ENCODE data around the gene COPS2. TPM values are rescaled to one million over a fixed set of nuclear protein-coding genes. Genes with fewer than 3 reads are reported as not detected.

COPS2 gene
- total RNA-seq, 1 experiment from 2014 or later, result 68.6 TPM

GRCh38 chr15:49101536-49101935 is 53.9 kb downstream of the COPS2 start:
- H3K4me3 Mint-ChIP-seq, result no peak overlapping the region
- H3K9me3 Mint-ChIP-seq, result no peaks in the 10 kb centered on the region
- no peaks in the 10 kb centered on the region for H3K27me3 Mint-ChIP-seq (ENCODE audit: low read depth)
- TF ChIP-seq ZNF121 (CRISPR knock-in tag; IDR thresholded peaks at IDR 0.05), result no peak
- no peak for TF ChIP-seq ZNF416 (CRISPR knock-in tag; IDR thresholded peaks at IDR 0.05)
- TF ChIP-seq TP53 (CRISPR knock-in tag; IDR thresholded peaks at IDR 0.05), result no peak
- no peak for TF ChIP-seq NFE2L1 (CRISPR knock-in tag; IDR thresholded peaks at IDR 0.05)
- no peak for TF ChIP-seq IRF2 (CRISPR knock-in tag; IDR thresholded peaks at IDR 0.05; ENCODE audit: borderline replicate concordance, low read depth)
- TF ChIP-seq, protein P1, sequence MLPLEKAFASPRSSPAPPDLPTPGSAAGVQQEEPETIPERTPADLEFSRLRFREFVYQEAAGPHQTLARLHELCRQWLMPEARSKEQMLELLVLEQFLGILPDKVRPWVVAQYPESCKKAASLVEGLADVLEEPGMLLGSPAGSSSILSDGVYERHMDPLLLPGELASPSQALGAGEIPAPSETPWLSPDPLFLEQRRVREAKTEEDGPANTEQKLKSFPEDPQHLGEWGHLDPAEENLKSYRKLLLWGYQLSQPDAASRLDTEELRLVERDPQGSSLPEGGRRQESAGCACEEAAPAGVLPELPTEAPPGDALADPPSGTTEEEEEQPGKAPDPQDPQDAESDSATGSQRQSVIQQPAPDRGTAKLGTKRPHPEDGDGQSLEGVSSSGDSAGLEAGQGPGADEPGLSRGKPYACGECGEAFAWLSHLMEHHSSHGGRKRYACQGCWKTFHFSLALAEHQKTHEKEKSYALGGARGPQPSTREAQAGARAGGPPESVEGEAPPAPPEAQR (CRISPR knock-in tag; IDR thresholded peaks at IDR 0.05), result no peak
- no peak for TF ChIP-seq GTF2I (CRISPR knock-in tag; conservative IDR thresholded peaks at IDR 0.05)
- TF ChIP-seq ZNF232 (CRISPR knock-in tag; IDR thresholded peaks at IDR 0.05), result no peak
- TF ChIP-seq, protein P2, sequence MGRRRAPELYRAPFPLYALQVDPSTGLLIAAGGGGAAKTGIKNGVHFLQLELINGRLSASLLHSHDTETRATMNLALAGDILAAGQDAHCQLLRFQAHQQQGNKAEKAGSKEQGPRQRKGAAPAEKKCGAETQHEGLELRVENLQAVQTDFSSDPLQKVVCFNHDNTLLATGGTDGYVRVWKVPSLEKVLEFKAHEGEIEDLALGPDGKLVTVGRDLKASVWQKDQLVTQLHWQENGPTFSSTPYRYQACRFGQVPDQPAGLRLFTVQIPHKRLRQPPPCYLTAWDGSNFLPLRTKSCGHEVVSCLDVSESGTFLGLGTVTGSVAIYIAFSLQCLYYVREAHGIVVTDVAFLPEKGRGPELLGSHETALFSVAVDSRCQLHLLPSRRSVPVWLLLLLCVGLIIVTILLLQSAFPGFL (CRISPR knock-in tag; IDR thresholded peaks at IDR 0.05; ENCODE audit: borderline replicate concordance), result no peak
- no peak for TF ChIP-seq AFF4 (CRISPR knock-in tag; IDR thresholded peaks at IDR 0.05; ENCODE audit: borderline replicate concordance)
- H3K27ac Mint-ChIP-seq, result no peak overlapping the region
- ChIA-PET POLR2A (no interaction called here), CTCF (no interaction called here)
- ATAC-seq, result no peak
- H3K4me1 Mint-ChIP-seq, result no peaks in the 10 kb centered on the region
- no peak for DNase-seq (ENCODE audit: low spot score)
- no peaks in the 10 kb centered on the region for H3K36me3 Mint-ChIP-seq

DNA sequence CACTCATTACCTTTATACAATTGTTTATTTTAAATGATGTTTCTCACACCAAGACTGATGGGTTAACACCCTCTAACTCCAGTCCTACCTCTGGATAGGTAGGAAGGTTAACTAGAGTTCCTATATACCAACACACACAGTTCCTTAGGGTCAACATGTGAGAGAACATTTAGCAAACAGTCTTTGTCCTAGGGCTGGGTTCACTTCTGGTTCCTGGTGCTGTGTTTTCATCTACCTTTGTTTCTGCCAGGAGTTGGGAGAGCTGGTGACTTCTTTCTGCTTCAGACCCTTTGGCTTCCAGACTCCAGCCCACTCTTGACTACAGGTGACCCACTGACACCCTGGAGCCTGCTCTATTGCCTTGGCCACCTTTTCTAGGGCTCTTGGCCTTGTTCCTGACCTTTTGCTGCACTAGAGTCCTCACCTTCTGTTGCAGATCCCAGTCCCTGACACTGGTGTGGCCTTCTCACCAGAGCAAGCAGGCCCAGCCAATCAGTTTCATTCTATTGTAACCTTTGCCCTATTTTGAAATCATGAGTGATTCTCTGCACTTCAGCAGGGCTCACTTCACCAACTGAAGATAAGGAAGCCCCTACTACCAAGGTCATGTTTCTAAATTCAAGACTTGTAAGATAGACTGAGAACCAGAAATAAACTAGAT is 59.2 kb downstream of the COPS2 start:
- Mint-ChIP-seq H3K4me3 (no peak overlapping the region), H3K4me1 (no peaks in the 10 kb centered on the region), H3K27ac (no peak overlapping the region), H3K36me3 (no peaks in the 10 kb centered on the region), H3K9me3 (no peaks in the 10 kb centered on the region), H3K27me3 (ENCODE audit: low read depth) (no peaks in the 10 kb centered on the region)
- ChIA-PET POLR2A (no interaction called here), CTCF (no interaction called here)
- ATAC-seq (no peak), DNase-seq (ENCODE audit: low spot score) (no peak)
- TF ChIP-seq ERG (CRISPR knock-in tag; IDR thresholded peaks at IDR 0.05) (no peak), GRHL2 (CRISPR knock-in tag; IDR thresholded peaks at IDR 0.05; ENCODE audit: insufficient replicate concordance, severe bottlenecking) (no peak), E2F5 (CRISPR knock-in tag; IDR thresholded peaks at IDR 0.05) (no peak), PRDM15 (CRISPR knock-in tag; IDR thresholded peaks at IDR 0.05) (no peak)
- TF ChIP-seq, protein P1 (CRISPR knock-in tag; IDR thresholded peaks at IDR 0.05), result no peak
